NCI-H1694 (cell line): ENCODE measurements around the gene WSB1.
"Not testable (repeated sequence)": the region's sequence is repeated elsewhere in the genome, so short reads cannot be mapped to it uniquely, and the experiment has no call there.

ENCODE experiments used
- DNase-seq: peaks from one replicate; lab custom pipeline; 2025; lab: John Stamatoyannopoulos, UW

The WSB1 gene

DNA sequence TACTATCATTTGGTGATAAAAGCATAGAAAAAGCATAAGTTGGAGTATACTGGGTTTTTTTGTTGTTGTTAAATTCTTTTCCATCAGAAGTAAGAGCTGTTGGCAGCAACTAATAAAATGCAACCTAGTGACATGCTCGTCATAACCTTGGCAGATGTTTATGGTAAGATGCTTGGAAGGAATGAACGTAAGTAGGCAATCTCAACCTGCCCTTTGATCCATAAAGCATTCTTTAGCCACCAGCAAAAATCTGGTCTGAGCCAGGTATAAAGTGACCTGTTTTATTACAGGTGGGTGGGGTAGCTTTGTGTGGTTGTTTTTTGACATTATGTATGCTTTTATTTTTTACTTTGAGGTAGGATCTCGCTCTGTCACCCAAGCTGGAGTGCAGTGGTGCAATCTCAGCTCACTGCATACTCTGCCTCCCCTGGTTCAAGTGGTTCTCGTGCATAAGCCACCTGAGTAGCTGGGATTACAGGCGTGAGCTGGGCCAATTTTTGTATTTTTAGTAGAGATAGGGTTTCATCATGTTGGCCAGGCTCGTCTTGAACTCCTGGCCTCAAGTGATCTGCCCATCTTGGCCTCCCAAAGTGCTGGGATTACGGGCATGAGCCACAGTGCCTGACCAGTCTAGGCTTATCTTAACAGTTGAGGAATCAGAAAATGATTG is 22.0 kb downstream of the WSB1 start:
- DNase-seq: no peak

DNA sequence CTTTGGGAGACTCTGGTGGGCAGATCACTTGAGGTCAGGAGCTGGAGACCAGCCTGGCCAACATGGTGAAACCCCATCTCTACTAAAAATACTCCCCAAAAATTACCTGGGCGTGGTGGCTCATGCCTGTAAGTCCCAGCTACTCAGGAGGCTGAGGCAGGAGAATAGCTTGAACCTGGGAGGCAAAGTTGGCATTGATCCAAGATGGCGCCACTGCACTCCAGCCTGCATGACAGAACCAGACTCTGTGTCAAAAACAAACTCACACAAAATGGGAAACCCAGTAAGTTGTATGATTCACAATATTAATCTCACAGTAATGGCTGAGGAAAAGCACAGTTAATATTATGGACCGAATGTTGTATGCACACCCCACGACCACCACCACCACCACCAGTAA is 24.3 kb downstream of the WSB1 start:
- no peak for DNase-seq

DNA sequence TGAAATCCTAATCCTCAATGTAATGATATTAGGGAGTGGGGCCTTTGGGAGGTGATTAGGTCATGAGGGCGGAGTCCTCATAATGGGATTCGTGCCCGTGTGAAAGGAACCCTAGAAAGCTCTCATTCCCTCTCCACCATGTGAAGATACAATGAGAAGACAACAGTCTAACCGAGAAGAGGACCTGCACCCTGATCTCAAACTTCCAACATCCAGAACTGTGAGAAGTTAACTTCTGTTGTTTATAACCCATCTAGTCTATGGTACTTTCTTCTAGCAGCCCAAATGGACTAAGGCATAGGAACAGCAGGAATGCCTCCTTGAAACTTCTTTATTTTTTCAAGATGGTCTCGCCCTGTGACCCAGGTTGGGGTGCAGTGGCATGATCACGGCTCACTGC is 24.7 kb downstream of the WSB1 start:
- DNase-seq: no peak

DNA sequence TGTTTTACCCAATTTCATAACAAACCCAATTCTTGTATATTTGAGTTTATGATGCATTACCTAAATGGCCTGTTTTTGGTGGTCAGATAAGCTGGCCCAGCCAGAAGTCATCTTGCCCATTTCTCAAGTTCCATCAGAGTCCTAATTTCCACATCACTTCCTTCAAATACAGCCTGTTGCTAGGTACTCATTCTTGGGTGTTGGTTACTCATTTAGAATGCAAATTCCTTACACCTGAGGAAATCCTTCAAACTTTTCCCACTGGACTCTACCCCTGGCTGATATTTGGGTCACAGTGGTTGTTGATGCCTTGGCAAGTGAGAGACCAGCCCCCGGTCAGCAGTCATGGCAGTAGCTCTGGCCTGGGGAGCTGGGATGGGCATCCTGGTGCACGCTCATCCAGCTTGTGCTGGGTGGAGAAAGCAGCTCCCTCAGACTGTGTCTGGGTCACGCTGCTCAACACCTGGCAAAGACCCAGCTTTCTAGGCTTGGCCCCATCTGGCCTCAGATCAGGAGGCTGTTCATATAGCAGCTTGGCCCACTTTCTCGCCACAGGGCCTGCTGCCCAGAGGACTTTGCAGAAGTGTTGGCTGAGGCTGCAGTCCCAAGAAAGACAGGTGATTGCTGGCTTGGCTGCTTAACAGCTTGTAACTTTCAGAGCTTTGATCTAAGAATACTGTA is 25.8 kb downstream of the WSB1 start:
- peak; percentile 93 for DNase-seq

GRCh38 chr17:27320222-27320560 is 26.3 kb downstream of the WSB1 start:
- peak; percentile 93 for DNase-seq

DNA sequence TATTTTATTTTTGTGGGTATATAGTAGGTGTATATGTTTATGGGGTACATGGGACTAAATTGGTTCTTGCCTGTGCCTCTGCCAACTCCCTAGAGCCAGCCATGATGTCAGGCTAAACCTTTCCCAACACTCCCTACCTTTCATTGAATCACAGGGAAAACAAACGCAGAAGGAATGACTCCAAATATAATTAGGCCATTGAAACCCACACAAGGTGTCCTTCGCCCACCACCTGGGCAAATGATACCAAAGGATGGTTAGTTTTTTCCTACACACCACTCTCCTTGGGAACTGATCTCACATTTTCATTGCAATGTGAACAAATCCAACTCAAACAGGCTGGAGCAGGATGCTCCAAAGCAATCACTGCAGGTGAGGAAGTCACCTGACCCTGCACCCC is 27.5 kb downstream of the WSB1 start:
- no peak for DNase-seq

GRCh38 chr17:27322026-27322425 is 28.1 kb downstream of the WSB1 start:
- no peak for DNase-seq

- no peak for DNase-seq
These were observed 29.0 kb downstream of the WSB1 start for GRCh38 chr17:27322690-27323508.

DNA sequence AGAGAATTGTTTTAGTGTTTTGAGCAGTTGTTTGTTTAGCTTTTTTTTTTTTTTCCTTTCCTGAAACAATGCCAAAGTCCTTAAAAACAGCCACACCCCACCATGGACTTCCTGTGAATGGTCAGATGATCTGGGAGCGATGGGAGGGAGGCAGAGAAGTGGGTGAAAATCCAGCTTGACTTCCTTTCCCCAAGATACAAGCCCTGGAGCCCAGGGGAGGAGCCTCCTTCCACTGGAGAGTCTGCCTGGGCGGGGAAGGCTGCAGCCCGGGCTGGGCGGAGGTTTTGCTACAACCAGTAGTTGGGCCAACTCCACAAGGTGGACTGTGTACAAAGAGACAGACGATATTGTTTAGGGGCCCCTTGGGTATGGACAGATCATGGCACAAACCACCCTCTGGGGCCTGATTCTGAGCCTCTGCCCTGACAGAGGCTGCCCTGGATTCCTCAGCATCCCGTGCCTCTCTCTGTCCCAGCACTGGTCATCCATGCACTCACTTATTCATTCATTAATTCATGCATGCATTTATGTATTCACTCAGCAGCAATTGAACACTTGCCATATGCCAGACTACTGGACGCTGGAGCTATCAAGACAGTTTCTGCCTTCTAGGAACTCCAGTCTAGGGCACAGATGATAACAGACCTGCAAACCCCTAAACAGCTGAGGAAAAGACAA is 29.8 kb downstream of the WSB1 start:
- no peak for DNase-seq

DNA sequence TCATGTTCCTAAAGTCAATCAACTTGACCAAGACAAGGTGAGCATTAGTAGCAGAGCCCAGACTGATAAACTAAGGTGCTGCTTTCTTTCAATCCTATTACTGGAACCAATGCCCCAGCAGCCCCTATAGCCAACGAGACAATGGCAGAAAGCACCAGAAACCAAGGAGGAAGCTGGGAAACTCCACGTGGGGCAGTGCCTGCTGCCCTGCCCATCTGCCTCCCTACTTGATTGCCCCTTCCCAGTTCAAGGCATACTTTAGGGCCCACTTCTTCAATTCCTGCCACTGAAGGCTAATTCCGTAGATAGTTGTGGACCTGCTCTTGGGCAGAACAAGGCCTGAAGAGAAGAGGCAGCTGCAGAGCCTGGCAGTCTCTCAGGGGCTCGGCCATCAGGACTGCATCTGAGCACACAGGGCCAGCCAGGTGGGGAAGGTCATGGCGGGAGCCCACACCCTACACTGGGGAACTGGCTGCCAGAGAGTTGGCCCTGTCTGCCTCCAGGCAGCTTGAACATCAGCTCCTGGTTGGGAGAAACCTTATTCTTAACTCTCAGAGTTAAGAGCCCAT is 30.9 kb downstream of the WSB1 start:
- no peak for DNase-seq

DNA sequence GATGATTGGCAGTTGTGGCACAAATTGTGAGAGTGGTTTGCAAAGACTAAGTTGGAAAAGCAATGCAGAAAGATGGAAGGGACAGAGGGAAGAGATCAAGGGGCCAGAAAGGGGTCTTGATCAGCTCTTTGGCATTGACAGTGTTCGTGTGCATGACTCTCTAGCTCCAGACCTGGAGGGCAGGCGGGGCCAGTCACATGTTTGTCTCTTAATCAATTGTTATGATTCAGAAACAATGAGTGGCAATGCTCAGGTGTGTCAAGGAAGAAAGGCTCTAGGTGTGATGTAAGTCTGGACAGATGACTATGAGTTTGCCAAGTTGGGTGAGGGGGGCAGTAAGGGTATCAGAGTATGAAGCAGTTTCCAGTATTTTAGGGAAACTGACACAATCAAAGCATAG is 32.1 kb downstream of the WSB1 start:
- no peak for DNase-seq

DNA sequence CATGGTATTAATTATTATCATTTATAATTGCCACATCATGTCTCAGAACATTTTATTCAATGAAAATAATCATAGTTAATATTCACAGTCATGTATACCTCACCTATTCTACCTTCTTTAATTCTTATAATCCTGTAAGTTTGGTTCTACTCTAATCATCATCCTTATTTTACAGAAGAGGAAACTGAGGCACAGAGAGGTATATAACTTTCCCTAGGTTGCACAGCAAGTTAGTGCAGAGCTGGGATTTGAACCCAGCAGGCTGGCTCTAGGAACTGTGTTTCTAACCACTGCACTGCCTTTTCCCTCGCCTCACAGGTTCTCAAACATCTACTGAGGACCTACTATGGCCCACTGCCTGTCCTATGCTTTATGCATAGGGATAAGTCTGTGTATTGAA is 32.7 kb downstream of the WSB1 start:
- no peak for DNase-seq

DNA sequence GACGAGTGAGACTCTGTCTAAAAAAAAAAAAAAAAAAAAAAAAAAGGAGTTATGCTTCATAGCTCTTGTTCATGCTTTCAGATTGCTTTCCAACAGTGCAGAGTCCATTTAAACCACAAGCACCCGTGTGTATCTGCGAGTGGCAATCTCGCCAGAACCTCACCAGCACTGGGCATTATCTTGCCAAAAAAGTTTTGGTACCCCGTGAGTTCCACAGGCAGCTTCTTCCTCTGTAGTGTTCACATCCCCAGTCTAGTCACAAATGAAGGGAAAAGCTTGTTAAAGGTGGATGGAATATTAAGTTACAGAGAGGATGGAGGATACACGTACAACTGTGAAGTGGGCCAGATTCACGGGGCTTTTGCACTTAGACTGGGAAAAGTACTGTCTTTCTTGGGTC is 33.5 kb downstream of the WSB1 start:
- DNase-seq: no peak

GRCh38 chr17:27327871-27328270 is 34.0 kb downstream of the WSB1 start:
- no peak for DNase-seq

DNA sequence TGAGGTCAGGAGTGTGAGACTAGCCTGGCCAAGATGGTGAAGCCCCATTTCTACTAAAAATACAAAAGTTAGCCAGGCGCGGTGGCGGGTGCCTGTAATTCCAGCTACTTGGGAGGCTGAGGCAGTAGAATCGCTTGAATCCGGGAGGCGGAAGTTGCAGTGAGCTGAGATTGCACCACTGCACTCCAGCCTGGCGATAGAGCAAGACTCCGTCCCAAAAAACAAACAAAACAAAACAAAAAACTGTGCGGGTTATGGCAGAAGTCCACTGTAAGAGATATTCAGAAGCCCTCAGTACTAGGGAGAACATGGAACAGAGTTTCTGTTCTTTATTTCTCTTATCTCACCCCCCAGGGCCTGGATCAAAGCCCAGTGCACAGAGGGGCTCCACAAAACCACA is 34.8 kb downstream of the WSB1 start:
- not testable (repeated sequence) for DNase-seq

DNA sequence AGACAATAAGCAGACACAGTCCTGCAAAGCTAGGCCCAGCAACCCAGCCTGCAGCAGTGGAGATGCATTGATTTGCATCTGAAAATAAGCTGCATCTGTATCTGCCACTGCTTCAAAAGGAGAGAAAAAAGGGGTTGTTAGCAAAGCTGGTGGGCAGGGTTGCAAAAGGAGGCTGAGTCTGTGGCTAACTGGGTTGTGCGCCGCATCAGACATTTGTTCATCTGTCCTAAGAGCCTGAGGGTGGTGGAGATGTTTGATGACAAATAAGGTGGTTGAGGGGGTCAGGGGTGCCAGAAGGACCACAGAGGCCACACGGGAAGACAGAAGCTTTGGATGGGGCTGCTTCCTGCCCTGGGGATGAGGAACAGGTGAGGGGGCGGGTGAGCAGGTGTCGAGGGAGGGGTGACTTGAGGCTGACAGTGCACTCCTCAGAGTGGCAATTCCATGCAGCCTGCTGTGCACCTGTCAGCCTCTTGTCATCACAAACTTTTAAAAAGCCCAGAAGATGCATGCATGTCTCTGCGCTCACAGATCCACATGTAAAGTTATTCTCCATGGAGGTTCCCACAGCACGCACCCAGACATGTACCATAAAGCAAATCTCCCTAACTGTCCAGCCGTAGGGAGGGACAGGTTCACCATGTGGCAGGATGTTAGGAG is 35.4 kb downstream of the WSB1 start:
- DNase-seq: no peak

- DNase-seq: no peak
These were observed 38.1 kb downstream of the WSB1 start for GRCh38 chr17:27332047-27332393.

DNA sequence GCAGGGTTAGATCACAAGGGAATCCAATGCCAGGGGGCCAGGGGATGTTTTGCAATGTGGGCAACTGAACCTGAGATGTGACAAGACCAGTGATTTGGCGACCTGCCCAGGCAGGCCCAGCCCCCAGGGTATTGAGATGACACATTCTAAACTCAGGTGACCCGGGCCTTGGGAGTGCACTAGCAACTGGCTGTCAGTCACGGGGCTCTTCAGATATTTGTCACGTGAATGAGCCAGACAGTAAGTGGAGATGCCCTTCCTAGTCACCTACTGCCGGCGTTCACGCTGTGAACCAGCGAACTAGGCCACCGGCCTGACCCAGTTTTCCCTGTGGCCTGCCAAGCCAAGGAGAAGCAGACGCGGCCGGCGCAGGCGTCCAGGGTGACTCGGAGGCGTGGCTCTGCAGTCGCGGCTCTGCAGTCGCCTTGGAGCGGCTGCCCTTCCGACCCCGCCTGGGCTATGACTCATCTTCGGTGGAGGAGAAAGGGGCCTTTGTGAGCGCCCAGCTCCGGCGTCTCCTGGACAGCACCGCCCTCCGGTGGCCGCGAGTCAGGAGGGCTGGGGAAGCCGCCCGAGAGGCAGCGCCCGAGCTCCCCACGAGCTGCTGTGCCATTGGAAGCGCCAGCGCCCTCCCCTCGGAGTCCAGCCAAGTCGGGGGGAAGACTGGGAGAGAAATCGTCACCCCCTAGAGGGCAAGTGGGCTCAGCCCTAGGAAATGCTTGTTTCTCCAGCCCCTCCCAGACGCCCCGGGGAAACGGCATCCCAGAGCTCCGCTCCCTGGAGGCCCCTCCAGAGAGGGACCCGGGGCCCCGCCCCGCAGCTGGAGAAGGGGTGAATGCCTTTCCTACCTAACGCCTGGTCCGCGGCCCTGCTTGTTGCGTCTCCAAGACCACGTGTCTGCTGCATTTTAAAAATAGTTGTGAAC is 38.8 kb downstream of the WSB1 start:
- peak; percentile 88 for DNase-seq

- no peak for DNase-seq
These were observed 39.6 kb downstream of the WSB1 start for GRCh38 chr17:27333410-27333980.

GRCh38 chr17:27336184-27336583 is 42.3 kb downstream of the WSB1 start:
- no peak for DNase-seq
